Stimulated activated naive B cell treated with anti-CD40 and anti-IgM and Interleukin-4, amounts not matched to agents 10 μg/mL and 1 μg/mL and 100 μg/mL, for 72 hours (primary cell): ENCODE data around the gene HIGD1A.

Source experiments
- ATAC-seq, 2 donors: fragments of 150-1000 bp; cut with Tn5 transposase; replicated peaks; 2 replicates each; pipeline ENCODE4 v1.10.0; 2021; ENCODE audit warnings: moderate library complexity in 1 of 2
- DNase-seq: peaks from one replicate; pipeline ENCODE4 v3.0.0; 2021
- H3K27ac Mint-ChIP-seq: one replicate; pipeline ENCODE4 v1.8.0; 2022; ENCODE audit warnings: mild to moderate bottlenecking, mixed read lengths
- H3K27me3 Mint-ChIP-seq, 2 donors: one replicate each; pipeline ENCODE4 v1.8.0; 2022; ENCODE audit warnings: mixed read lengths in 2 of 2
- H3K36me3 Mint-ChIP-seq, 2 donors: one replicate each; pipeline ENCODE4 v1.8.0; 2022; ENCODE audit warnings: mixed read lengths in 2 of 2, mild to moderate bottlenecking in 1 of 2
- H3K4me1 Mint-ChIP-seq, 2 donors: one replicate each; pipeline ENCODE4 v1.8.0; 2022; ENCODE audit warnings: mixed read lengths in 2 of 2, mild to moderate bottlenecking in 1 of 2
- H3K4me3 Mint-ChIP-seq, 2 donors: one replicate each; pipeline ENCODE4 v1.8.0; 2022; ENCODE audit warnings: mild to moderate bottlenecking in 2 of 2, mixed read lengths in 2 of 2, moderate library complexity in 1 of 2
- H3K9me3 Mint-ChIP-seq, 2 donors: one replicate each; pipeline ENCODE4 v1.8.0; 2022; ENCODE audit warnings: mixed read lengths in 2 of 2, mild to moderate bottlenecking in 1 of 2

HIGD1A gene

DNA sequence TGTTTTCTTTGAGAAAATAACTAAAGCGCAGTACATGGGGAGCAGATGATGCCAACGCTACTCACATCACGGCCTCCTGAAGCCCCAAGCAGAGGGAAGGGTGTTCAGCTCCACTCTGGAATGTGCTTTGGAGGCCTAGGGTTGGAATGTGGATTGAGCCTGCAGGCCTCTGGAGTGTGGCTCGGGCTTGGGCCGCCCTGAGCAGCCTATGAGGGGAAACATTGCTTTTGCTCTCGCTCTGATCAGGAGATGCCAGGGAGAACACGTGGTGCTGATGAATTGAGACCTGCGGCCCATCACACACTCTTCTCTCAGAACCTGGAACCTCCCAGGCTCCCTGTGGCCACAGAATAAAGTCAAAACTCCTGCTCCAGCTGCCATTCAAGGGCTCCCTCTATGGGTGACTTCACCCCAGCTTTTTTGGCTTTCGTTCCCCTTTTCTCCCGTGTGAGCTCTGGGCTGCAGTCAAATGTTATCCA is 54.5 kb downstream of the HIGD1A start:
- no peak for ATAC-seq
- Mint-ChIP-seq H3K4me3 (no peak overlapping the region), H3K9me3 (no peaks in the 10 kb centered on the region), H3K36me3 (peaks cover 0 to 2% of the 10 kb centered on the region in 2 donors), H3K27me3 (no peaks in the 10 kb centered on the region), H3K27ac (no peak overlapping the region), H3K4me1 (peaks cover 3 to 6% of the 10 kb centered on the region in 2 donors)
- DNase-seq, result no peak

DNA sequence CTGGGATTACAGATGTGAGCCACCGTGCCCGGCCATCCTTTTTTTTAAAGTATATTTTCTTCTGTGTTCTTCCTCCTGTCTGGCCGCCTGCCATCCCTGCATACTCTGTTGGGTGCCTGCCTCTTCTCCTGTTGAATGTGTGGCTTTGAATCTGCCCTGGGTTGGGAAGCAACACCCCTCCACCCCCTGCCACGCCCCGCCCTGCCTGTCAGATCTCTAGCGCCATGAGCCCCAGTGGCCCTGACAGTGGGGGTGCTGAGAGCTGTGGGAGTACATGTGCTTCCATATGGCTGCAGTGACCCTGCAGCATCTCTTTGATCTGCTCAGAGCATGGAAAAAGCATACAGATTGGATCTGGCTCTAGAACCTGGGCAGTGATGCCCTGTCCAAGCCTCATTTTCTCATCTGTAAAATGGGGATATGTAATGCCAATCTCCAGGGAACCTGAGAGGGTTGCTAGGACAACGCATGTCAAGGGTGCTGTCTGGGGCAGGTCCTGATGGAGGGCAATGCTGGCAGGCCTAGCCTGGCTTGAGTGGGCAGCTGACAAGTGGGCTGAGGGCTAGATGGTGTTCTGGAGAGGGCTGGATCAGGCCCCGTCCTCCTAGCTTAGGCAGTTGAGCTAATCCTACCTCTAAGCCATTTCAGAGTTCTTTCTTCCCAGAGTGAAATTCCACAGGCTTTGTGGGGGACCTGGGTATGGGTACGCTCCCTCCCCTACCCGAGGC is 55.1 kb downstream of the HIGD1A start:
- Mint-ChIP-seq H3K27ac (no peak overlapping the region), H3K36me3 (peaks cover 0 to 2% of the 10 kb centered on the region in 2 donors), H3K4me1 (peaks cover 3 to 6% of the 10 kb centered on the region in 2 donors), H3K9me3 (no peaks in the 10 kb centered on the region), H3K27me3 (no peaks in the 10 kb centered on the region), H3K4me3 (no peak overlapping the region)
- ATAC-seq (no peak), DNase-seq (no peak)

DNA sequence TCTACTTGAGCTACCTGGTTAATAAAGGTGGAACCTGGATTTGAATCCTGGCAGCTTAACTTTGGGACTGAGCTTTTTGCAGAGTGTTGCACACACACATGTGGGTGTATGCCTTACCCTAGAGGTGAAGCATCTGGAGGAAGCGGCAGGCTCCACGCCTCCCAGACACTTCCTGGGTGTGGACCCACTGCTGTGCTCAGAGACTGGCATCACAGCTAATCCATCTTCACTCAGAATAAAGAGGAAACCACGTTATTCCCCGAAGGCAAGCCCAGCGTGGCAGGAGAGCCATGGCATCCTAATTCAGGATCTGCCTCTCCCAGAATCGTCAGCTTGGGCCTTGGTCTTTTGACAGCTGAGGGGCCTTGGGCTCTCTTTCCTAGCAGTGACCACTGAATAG is 56.7 kb downstream of the HIGD1A start:
- Mint-ChIP-seq H3K9me3 (no peaks in the 10 kb centered on the region), H3K4me1 (peaks cover 3 to 6% of the 10 kb centered on the region in 2 donors), H3K27me3 (no peaks in the 10 kb centered on the region), H3K27ac (no peak overlapping the region), H3K36me3 (peaks cover 0 to 2% of the 10 kb centered on the region in 2 donors), H3K4me3 (no peak overlapping the region)
- ATAC-seq (no peak), DNase-seq (no peak)

DNA sequence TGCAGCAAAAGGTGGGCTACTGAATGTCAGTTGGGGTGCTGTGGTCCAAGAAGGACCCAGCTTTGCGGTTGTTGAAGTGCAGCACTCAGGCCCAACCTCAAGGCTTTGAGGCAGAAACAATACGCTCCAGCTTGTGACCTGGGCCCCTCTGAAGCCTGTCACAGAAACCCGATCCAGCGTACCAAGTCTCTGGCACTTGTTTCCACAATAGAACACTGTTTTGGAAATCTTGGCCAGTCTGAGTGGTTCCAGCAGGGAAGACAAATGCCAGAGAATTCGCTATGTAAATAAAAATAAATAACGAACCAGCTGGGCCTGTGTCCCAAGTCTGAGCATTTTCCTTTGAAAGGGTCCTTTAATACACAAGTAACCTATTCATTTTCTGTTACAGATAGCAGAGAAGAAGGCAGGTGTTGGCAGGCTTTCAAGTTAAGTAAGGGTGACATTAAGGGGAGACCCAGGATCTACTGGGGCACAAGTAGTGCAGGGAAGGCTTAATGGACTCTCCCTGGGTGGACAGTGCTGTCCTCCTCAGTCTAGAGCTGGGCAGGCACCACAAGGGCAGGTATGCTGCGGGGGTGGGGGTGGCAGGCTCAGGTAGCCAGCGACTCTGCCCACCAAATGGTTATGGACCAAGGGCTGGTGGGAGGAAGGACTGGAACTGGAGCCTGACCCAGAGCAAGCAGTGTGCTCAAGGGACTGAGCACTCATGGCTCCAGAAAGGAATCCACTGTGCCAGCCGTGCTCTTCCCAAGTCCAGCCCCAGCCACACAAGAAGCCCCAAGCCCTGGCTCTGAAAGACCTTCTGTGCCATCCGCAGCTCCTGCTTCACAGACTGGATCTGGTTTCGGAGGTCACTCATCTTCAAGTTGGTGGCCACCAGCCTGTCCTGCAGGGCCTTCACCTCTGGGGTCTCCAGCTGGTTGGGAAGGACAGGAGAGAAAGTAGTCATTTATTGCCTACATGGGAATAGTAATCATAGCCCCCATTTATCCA is 57.5 kb downstream of the HIGD1A start:
- Mint-ChIP-seq H3K9me3 (no peaks in the 10 kb centered on the region), H3K4me1 (peaks cover 3 to 6% of the 10 kb centered on the region in 2 donors), H3K36me3 (peaks cover 0 to 2% of the 10 kb centered on the region in 2 donors), H3K4me3 (no peak overlapping the region), H3K27ac (no peak overlapping the region), H3K27me3 (no peaks in the 10 kb centered on the region)
- no peak for ATAC-seq
- DNase-seq, result no peak

DNA sequence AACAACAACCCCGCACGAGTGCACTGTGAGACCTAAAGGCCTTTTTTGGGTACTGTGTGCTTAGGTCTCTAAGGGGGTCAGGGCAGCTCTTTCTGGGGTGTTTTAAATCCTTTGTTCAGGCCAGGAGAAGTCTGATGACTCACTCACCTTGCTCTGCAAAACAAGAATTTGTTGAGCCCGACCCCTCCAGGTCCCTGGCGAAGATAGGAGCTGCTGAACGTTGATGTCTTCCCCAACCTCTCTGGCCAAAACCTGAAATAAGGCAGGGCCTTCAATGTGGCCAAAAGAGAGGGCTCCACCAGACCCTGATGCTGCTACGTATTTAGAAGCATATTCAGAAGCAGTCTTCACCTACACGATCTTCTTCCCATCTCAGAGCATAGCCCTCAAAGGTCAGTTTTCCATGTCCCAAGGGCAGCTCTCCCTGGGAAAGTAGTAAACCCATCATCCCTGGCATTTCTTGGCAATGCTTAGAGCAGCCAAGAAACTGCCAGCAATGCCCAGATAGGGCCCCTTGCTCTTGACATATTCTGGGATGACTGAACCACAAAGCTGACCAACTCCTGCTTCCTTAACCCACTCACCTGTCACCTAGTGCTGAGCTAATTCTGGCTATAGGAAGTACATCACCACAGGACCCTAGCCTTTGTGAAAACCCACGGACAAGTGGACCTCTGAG is 58.4 kb downstream of the HIGD1A start:
- no peak for ATAC-seq
- H3K4me3 Mint-ChIP-seq, result no peak overlapping the region
- H3K36me3 Mint-ChIP-seq, result no peaks in the 10 kb centered on the region
- H3K4me1 Mint-ChIP-seq, result peaks cover 3 to 6% of the 10 kb centered on the region in 2 donors
- no peaks in the 10 kb centered on the region for H3K9me3 Mint-ChIP-seq
- no peak overlapping the region for H3K27ac Mint-ChIP-seq
- H3K27me3 Mint-ChIP-seq, result no peaks in the 10 kb centered on the region
- DNase-seq, result no peak

DNA sequence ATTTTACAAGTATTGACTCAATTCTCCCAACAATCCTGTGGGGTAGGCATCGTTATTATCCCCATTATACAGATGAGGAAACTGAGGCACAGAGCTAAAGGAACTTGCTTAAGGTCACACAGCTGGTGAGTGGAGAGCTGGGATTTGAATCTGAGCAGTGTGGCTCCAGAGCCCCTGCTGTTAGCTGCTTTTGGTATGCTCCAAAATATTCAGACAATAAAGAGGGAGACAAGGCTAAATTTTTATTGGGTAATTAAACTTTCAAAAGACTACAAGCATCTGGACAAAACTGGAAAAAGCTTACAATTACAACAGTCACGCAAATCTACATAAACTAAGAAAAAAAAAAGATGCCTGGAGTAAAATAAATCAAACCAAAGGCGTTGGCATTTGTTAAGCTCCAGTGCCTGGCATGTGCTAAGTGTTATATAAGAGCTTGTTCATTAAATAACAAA is 59.0 kb downstream of the HIGD1A start:
- Mint-ChIP-seq H3K27ac (no peak overlapping the region), H3K36me3 (peaks cover 0 to 1% of the 10 kb centered on the region in 2 donors), H3K4me1 (peaks cover 3 to 6% of the 10 kb centered on the region in 2 donors), H3K27me3 (no peaks in the 10 kb centered on the region), H3K4me3 (no peak overlapping the region), H3K9me3 (no peaks in the 10 kb centered on the region)
- DNase-seq (no peak), ATAC-seq (no peak)

DNA sequence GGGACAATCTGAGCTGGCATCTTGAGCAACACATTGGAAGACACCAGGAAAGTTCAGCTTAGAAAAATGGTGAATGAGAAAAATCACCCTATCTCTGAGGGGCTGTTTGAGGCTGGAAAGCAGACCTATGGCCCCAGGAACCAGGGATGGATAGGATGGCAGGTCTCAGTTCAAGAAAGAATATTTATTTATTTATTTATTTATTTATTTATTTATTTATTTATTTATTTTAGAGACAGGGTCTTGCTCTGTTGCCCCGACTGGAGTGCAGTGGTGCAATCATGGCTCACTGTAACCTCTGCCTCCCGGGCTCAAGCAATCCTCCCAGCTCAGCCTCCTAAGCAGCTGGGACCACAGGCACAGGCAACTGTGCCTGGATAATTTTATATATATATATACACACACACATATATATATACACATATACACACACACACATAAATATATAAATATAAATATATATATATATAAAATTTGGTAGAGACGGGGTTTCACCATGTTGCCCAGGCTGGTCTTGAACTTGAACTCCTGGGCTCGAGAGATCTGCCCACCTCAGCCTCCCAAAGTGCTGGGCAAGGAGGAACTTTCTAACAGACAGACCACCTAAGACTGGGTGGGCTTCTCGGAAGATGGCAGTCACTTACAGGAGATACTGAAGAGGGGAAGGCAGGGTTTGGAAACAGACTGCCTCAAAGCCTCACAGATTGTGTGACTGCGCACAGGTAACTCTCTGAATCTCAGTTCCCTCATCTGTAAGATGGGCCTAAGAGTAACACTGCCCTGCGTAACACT is 60.9 kb downstream of the HIGD1A start:
- Mint-ChIP-seq H3K27ac (no peak overlapping the region), H3K36me3 (peaks cover 0 to 1% of the 10 kb centered on the region in 2 donors), H3K4me3 (no peak overlapping the region), H3K9me3 (no peaks in the 10 kb centered on the region), H3K27me3 (no peaks in the 10 kb centered on the region), H3K4me1 (peaks cover 7 to 21% of the 10 kb centered on the region in 2 donors)
- DNase-seq (no peak), ATAC-seq (no peak)

DNA sequence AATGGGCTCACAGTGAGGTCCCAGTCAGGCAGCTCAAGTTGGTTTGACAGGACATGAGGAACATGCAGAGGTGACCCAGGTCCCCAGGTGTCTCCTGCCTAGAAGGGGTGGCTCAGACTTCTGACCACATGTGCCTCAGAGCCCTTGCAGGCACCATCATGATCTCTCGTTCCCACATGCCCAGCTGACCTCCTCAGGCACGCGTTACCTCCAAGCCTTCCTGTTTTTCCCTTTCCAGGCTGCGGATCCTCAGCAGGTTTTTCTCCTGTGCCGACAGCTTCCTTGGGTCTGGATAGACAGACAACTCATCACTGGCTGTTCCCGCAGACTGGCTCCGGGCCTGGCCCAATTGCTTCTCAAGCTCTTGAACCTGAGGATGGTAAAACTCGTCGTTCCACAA is 61.6 kb downstream of the HIGD1A start:
- Mint-ChIP-seq H3K36me3 (peaks cover 0 to 1% of the 10 kb centered on the region in 2 donors), H3K4me1 (peaks cover 7 to 20% of the 10 kb centered on the region in 2 donors), H3K27me3 (no peaks in the 10 kb centered on the region), H3K9me3 (no peaks in the 10 kb centered on the region), H3K4me3 (no peak overlapping the region), H3K27ac (no peak overlapping the region)
- ATAC-seq (no peak), DNase-seq (no peak)

DNA sequence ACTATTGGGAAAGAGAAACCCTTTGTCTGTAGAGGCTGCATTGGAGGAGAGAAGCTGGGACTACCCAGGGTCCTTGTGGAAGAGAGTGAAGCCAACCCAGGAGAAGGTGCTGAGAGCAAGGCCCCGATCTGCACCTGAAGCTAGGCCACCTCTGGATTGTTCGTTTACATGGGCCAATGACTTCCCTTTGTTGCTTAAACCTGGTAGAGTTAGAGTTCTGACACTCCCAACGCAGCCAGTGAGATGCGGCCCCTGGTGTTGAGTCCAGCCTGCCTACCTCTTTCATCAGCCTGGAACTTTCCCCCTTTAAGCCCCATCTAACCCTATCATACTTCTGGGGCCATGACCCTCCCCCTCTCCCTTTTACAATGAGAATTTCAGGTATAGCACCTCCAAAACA is 62.0 kb downstream of the HIGD1A start:
- no peak for DNase-seq
- no peak overlapping the region for H3K4me3 Mint-ChIP-seq
- peaks cover 7 to 16% of the 10 kb centered on the region in 2 donors for H3K4me1 Mint-ChIP-seq
- H3K36me3 Mint-ChIP-seq, result peaks cover 0 to 1% of the 10 kb centered on the region in 2 donors
- ATAC-seq, result no peak
- H3K9me3 Mint-ChIP-seq, result no peaks in the 10 kb centered on the region
- H3K27me3 Mint-ChIP-seq, result no peaks in the 10 kb centered on the region
- H3K27ac Mint-ChIP-seq, result no peak overlapping the region

DNA sequence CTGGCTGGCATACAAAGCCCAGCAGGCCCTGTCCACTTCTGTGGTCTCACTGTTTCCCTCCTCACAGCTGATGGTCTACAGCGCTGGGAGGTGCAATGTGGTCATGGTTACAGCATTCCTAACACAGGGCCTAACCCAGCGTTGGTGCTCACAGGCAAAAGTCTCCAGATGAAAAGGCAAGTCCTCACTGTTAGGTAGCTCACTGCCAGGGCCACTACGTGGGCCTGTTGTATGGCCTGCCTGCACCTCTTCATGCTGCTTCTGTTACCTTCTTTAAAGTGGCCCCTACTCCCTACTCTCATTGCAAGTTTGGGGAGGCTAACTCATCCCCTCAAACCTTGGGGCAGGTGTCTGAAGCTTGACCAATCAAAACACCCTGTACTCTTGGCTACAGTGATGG is 62.5 kb downstream of the HIGD1A start:
- Mint-ChIP-seq H3K27me3 (no peaks in the 10 kb centered on the region), H3K36me3 (peaks cover 0 to 1% of the 10 kb centered on the region in 2 donors), H3K4me1 (peaks cover 7 to 16% of the 10 kb centered on the region in 2 donors), H3K9me3 (no peaks in the 10 kb centered on the region), H3K27ac (no peak overlapping the region), H3K4me3 (no peak overlapping the region)
- DNase-seq (no peak), ATAC-seq (no peak)

DNA sequence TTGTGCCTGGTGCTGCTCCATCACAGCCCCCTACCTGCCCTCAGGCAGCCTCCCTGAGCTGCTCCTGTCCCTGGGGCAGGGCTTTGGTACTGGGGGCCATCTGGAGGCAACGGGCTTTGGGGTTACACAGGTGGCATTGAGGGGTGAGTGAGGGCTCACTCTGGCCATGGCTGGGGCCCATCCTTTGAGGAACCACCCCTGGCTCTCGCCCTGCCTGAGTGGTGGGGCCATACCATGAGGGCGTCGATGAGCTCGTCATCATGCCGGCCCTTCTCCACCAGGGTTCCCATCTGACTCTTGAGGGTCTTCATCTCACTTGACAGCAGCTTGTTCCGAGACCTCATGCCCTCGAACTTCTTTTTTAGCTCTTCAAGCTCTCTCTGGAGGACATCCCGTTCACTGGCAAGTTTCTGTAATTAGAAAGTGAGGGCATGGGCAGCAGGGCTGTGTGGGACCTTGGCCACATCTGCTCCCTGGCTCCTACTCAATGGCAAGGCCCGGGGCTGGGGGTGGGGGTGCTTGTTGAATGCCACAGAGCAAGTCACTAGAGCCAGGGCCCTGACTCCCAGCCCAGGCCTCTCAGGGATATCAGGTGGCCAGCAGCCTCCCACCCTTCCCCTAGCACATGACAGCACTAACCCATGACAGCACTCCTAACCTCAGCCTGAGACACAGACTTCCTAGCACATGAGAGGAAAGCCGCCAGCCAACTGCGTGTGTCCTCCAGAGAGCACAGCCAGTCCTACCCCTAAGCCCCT is 64.7 kb downstream of the HIGD1A start:
- Mint-ChIP-seq H3K4me1 (peaks cover 7 to 16% of the 10 kb centered on the region in 2 donors), H3K27ac (no peak overlapping the region), H3K36me3 (peaks cover 0 to 1% of the 10 kb centered on the region in 2 donors), H3K9me3 (no peaks in the 10 kb centered on the region), H3K4me3 (no peak overlapping the region), H3K27me3 (no peaks in the 10 kb centered on the region)
- no peak for ATAC-seq
- DNase-seq, result no peak

DNA sequence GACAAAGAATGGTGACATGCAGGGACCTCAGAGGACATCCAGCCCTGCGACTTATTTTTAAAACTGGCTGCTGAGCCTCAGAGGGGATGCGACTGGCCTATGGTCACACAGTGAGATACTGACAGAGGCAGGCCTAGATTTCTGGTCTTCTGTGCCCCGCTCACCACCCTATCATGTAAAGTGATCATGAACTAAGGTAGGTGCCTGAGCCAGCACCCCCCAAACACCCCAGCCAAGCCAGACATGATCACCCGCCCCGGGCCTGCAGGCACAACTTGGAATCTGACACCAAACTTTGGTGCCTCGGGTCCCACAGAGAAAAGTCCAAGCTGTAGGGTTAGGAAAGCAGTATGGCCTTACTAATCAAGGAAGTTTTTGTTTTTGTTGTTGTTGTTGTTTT is 67.8 kb downstream of the HIGD1A start:
- H3K9me3 Mint-ChIP-seq, result no peaks in the 10 kb centered on the region
- H3K4me1 Mint-ChIP-seq, result peaks cover 7 to 16% of the 10 kb centered on the region in 2 donors
- ATAC-seq (no peak), DNase-seq (no peak)
- H3K4me3 Mint-ChIP-seq, result no peak overlapping the region
- H3K27ac Mint-ChIP-seq, result no peak overlapping the region
- H3K27me3 Mint-ChIP-seq, result no peaks in the 10 kb centered on the region
- H3K36me3 Mint-ChIP-seq, result peaks cover 0 to 1% of the 10 kb centered on the region in 2 donors

DNA sequence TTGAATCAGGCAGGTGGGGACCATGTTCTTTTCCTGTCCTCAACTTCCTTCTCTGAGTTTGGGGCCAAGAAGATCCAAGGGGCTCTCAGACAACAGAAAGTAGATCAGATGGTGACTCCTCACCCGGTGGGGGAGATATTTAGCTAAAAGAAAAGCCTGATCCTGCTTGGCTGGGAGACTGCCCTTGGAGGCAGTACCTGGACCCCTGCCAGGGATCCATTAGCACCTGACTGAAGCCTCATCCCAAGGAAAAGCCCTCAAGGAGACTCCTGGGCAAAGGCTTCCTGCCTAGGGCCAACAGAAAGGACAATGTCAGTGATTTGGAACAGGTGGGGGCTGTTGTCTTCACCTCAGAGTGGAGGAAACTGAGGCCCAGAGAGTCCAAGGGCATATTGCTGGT is 68.2 kb downstream of the HIGD1A start:
- H3K27me3 Mint-ChIP-seq, result no peaks in the 10 kb centered on the region
- H3K27ac Mint-ChIP-seq, result no peak overlapping the region
- H3K9me3 Mint-ChIP-seq, result no peaks in the 10 kb centered on the region
- DNase-seq, result no peak
- H3K36me3 Mint-ChIP-seq, result peaks cover 0 to 1% of the 10 kb centered on the region in 2 donors
- ATAC-seq, result no peak
- H3K4me1 Mint-ChIP-seq, result peaks cover 7 to 16% of the 10 kb centered on the region in 2 donors
- no peak overlapping the region for H3K4me3 Mint-ChIP-seq
